ENCODE results near the gene MIER1. TPM values are rescaled to one million over a fixed set of nuclear protein-coding genes. Genes with fewer than 3 reads are reported as not detected.
"Not testable (repeated sequence)": the region's sequence is repeated elsewhere in the genome, so short reads cannot be mapped to it uniquely, and the experiment has no call there.

The MIER1 gene
- total RNA-seq, 1 experiment from 2014 or later, result 17.2 TPM

GRCh38 chr1:66957938-66958337 is 33.1 kb downstream of the MIER1 start:
- Mint-ChIP-seq H3K27ac (ENCODE audit: unreplicated experiment) (no peak overlapping the region), H3K27me3 (ENCODE audit: insufficient read depth, unreplicated experiment) (no peaks in the 10 kb centered on the region), H3K36me3 (ENCODE audit: insufficient read depth, unreplicated experiment) (peaks cover 39% of the 10 kb centered on the region), H3K4me3 (ENCODE audit: unreplicated experiment) (no peak overlapping the region), H3K9me3 (ENCODE audit: unreplicated experiment) (no peaks in the 10 kb centered on the region), H3K4me1 (ENCODE audit: low read depth, unreplicated experiment) (no peaks in the 10 kb centered on the region)
- Histone ChIP-seq H3K4me3 (ENCODE audit: low read depth, low read length) (no peak overlapping the region), H3K36me3 (ENCODE audit: control insufficient read depth, insufficient read depth, low read length) (no peaks in the 10 kb centered on the region), H3K4me1 (0 out of 2 replicates have a peak, but pooled peaks cover 6% of the 10 kb centered on the region), H3K27me3 (replicated peaks; ENCODE audit: control insufficient read depth, insufficient read depth, low read length) (no peaks in the 10 kb centered on the region), H3K9me3 (no peaks in the 10 kb centered on the region)
- no peak for TF ChIP-seq CTCF (IDR thresholded peaks at IDR 0.05; ENCODE audit: insufficient read depth in 1 of 2, low read depth in 1 of 2, low read length in 1 of 2, severe bottlenecking in 1 of 2, unreplicated experiment in 1 of 2)
- intact Hi-C loops (cut with micrococcal nuclease; ENCODE audit: unreplicated experiment), result no loop called here
- no TSS peak for BruUV-seq (replicated peaks)
- DNase-seq, result no peak
- ChIA-PET POLR2A (no interaction called here), CTCF (interaction anchor here (0.6 kb wide), 1 partner anchor 96 kb away, joined by 3 read pairs; the partner anchor contains the start of gene SLC35D1)

- H3K27ac Mint-ChIP-seq (ENCODE audit: unreplicated experiment); H3K4me3 Mint-ChIP-seq (ENCODE audit: unreplicated experiment); H3K4me1 Mint-ChIP-seq (ENCODE audit: low read depth, unreplicated experiment); CTCF ChIA-PET; H3K4me3 ChIP-seq (ENCODE audit: low read depth, low read length); H3K9me3 ChIP-seq; H3K27me3 Mint-ChIP-seq (ENCODE audit: insufficient read depth, unreplicated experiment); H3K27me3 ChIP-seq (replicated peaks; ENCODE audit: control insufficient read depth, insufficient read depth, low read length); POLR2A ChIA-PET; BruUV-seq (replicated peaks); H3K36me3 ChIP-seq (ENCODE audit: control insufficient read depth, insufficient read depth, low read length); H3K9me3 Mint-ChIP-seq (ENCODE audit: unreplicated experiment); H3K4me1 ChIP-seq; intact Hi-C loops (cut with micrococcal nuclease; ENCODE audit: unreplicated experiment); DNase-seq: not testable (repeated sequence)
- H3K36me3 Mint-ChIP-seq (ENCODE audit: insufficient read depth, unreplicated experiment), result peaks cover 32% of the 10 kb centered on the region
Observed at GRCh38 chr1:66966188-66966873, 41.5 kb downstream of the MIER1 start.

- BruUV-seq (replicated peaks), result no TSS peak
- Mint-ChIP-seq H3K4me1 (ENCODE audit: low read depth, unreplicated experiment) (peaks cover 6% of the 10 kb centered on the region), H3K9me3 (ENCODE audit: unreplicated experiment) (peaks cover 9% of the 10 kb centered on the region), H3K4me3 (ENCODE audit: unreplicated experiment) (no peak overlapping the region), H3K27ac (ENCODE audit: unreplicated experiment) (no peak overlapping the region), H3K27me3 (ENCODE audit: insufficient read depth, unreplicated experiment) (no peaks in the 10 kb centered on the region), H3K36me3 (ENCODE audit: insufficient read depth, unreplicated experiment) (peaks cover 39% of the 10 kb centered on the region)
- H3K9me3 ChIP-seq, result no peaks in the 10 kb centered on the region
- TF ChIP-seq CTCF (IDR thresholded peaks at IDR 0.05; ENCODE audit: insufficient read depth in 1 of 2, low read depth in 1 of 2, low read length in 1 of 2, severe bottlenecking in 1 of 2, unreplicated experiment in 1 of 2), result no peak
- no peaks in the 10 kb centered on the region for H3K27me3 ChIP-seq (replicated peaks; ENCODE audit: control insufficient read depth, insufficient read depth, low read length)
- DNase-seq, result no peak
- POLR2A ChIA-PET, result no interaction called here
- no peaks in the 10 kb centered on the region for H3K36me3 ChIP-seq (ENCODE audit: control insufficient read depth, insufficient read depth, low read length)
- intact Hi-C loops (cut with micrococcal nuclease; ENCODE audit: unreplicated experiment), result no loop called here
- CTCF ChIA-PET, result no interaction called here
- H3K4me3 ChIP-seq (ENCODE audit: low read depth, low read length), result no peak overlapping the region
- no peaks in the 10 kb centered on the region for H3K4me1 ChIP-seq
Observed at GRCh38 chr1:66968574-66968973, 43.8 kb downstream of the MIER1 start.
